HL-60 (cell line): Measurements from ENCODE around the gene WNT7B.

Experiments
- CTCF ChIP-seq: IDR thresholded peaks from one replicate; pipeline ENCODE4 v1.5.1; 2011; ENCODE audit warnings: low read length, control low read depth, inconsistent platforms; ENCODE audit not compliant: insufficient read depth
- REST ChIP-seq: IDR thresholded peaks from 2 replicates; pipeline ENCODE4 v1.6.1; 2012; ENCODE audit warnings: low read depth; ENCODE audit not compliant: insufficient replicate concordance

- TF ChIP-seq REST (no peak), CTCF (no peak)
Observed at GRCh38 chr22:45910928-45911467, 66.0 kb downstream of the WNT7B start.
